PC-9 (cell line): Measurements from ENCODE around the gene RASGRP2. TPM values are rescaled to one million over a fixed set of nuclear protein-coding genes. Genes with fewer than 3 reads are reported as not detected.

Source experiments
- BruUV-seq: library from RNA; stranded (reverse); fragments of 400-500 nt; replicated peaks from 2 replicates; lab custom pipeline; 2021; lab: Mats Ljungman, UMichigan
- CTCF ChIA-PET: fragments of 300-600 bp; sonication (Branson Sonifier 250); formaldehyde crosslinking; loops from one replicate; lab custom pipeline; 2022; ENCODE audit warnings: antibody characterized with exemption; lab: Charles Lee
- POLR2A ChIA-PET: fragments of 300-600 bp; sonication (Branson Sonifier 250); formaldehyde crosslinking; loops from one replicate; lab custom pipeline; 2022; ENCODE audit warnings: antibody characterized with exemption; ENCODE audit not compliant: unreplicated experiment; lab: Charles Lee
- DNase-seq, 2 experiments: peaks; one replicate each; pipeline versions ENCODE4 v3.0.0 to v3.0.0-alpha.2; 2015 to 2022; ENCODE audit warnings: mixed read lengths in 1 of 2
- H2AFZ ChIP-seq: fragments of 200-600 bp; sonication (generic); 2 replicates; pipeline ENCODE4 v1.8.1; 2017; ENCODE audit warnings: antibody characterized with exemption
- H3F3A ChIP-seq: fragments of 200-600 bp; sonication (generic); 2 replicates; pipeline ENCODE4 v1.8.1; 2017; ENCODE audit warnings: antibody characterized with exemption, mild to moderate bottlenecking, low read depth; ENCODE audit not compliant: insufficient read depth
- H3K27ac ChIP-seq: fragments of 200-600 bp; sonication (generic); 2 replicates; pipeline ENCODE4 v1.6.1; 2016; ENCODE audit warnings: mixed run types
- H3K27me3 ChIP-seq: fragments of 200-600 bp; sonication (generic); 2 replicates; pipeline ENCODE4 v1.6.1; 2016; ENCODE audit warnings: low read depth, mixed run types; ENCODE audit not compliant: insufficient read depth
- H3K36me3 ChIP-seq: fragments of 200-600 bp; sonication (generic); 2 replicates; pipeline ENCODE4 v1.6.1; 2016; ENCODE audit warnings: low read depth, mixed run types
- H3K4me1 ChIP-seq: fragments of 200-600 bp; sonication (generic); replicated peaks from 2 replicates; pipeline ENCODE4 v1.6.1; 2016; ENCODE audit warnings: mixed run types; ENCODE audit not compliant: insufficient read depth
- H3K4me2 ChIP-seq: fragments of 200-600 bp; sonication (generic); 2 replicates; pipeline ENCODE4 v1.6.1; 2017; ENCODE audit warnings: mixed run types
- H3K4me3 ChIP-seq: fragments of 200-600 bp; sonication (generic); 2 replicates; pipeline ENCODE4 v1.6.1; 2016; ENCODE audit warnings: mixed run types
- H3K79me2 ChIP-seq: fragments of 200-600 bp; sonication (generic); 2 replicates; pipeline ENCODE4 v1.6.1; 2017; ENCODE audit warnings: low read depth, mixed run types
- H3K9me2 ChIP-seq: fragments of 200-600 bp; sonication (generic); 2 replicates; pipeline ENCODE4 v1.8.1; 2017; ENCODE audit warnings: mild to moderate bottlenecking; ENCODE audit not compliant: insufficient read depth
- H3K9me3 ChIP-seq: fragments of 200-600 bp; sonication (generic); 2 replicates; pipeline ENCODE4 v1.8.1; 2016; ENCODE audit warnings: low read depth; ENCODE audit not compliant: insufficient read depth
- H4K20me1 ChIP-seq: fragments of 200-600 bp; sonication (generic); 2 replicates; pipeline ENCODE4 v1.8.1; 2017; ENCODE audit not compliant: insufficient read depth
- EZH2 ChIP-seq: fragments of 200-600 bp; sonication (generic); IDR thresholded peaks from 2 replicates; pipeline ENCODE4 v1.8.0; 2017; ENCODE audit warnings: antibody characterized with exemption, low read depth
- intact Hi-C: fragments of 100-400 bp; cut with micrococcal nuclease; formaldehyde crosslinking; loops from one replicate; pipeline ENCODE4 v1.10.0; 2022; ENCODE audit not compliant: unreplicated experiment
- total RNA-seq: library from RNA; stranded (reverse); gene quantifications from 2 replicates; pipeline ENCODE4 v1.2.3, GENCODE V29; 2021
- TF ChIP-seq, protein P1 (sequence below): fragments of 200-600 bp; sonication (generic); conservative IDR thresholded peaks from 2 replicates; pipeline ENCODE4 v1.6.1; 2017; ENCODE audit warnings: mixed run types, antibody characterized with exemption, mild to moderate bottlenecking, moderate library complexity

The RASGRP2 gene
- total RNA-seq, 1 experiment from 2014 or later: 1.0 TPM

DNA sequence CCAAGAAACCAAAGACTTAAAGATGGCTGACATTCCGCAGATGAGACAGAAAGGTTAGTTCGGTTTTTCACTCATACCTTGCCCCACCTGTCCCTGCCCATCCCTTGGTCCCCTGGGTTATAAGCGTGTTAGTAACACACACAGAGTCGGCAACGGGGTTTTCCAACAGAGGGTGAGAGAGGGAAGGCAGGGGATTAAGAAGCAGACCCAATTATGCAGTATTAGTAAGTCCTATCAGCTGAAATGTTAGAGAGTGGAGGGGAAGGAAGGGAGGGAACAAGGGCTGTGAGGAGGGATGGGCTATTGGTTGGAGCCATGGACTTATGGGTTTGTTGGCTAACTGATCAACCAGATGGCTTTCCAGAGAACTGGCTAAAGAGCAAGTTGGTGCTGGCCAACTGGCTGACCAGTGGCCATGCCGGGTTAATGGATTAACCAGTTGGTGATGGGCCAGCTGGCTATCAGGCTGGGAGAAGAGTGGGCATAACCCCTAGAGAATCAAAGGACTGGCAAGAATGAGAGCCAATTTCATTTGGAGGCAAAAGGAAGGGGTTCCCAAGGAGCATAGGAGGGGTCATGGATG is 66.4 kb downstream of the RASGRP2 start:
- Histone ChIP-seq H3F3A (no peaks in the 10 kb centered on the region), H3K27me3 (peaks cover 89% of the 10 kb centered on the region), H4K20me1 (peaks cover 4% of the 10 kb centered on the region; the same call in 1 of the 2 replicates), H3K4me1 (no peaks in the 10 kb centered on the region), H3K79me2 (no peaks in the 10 kb centered on the region), H3K36me3 (no peaks in the 10 kb centered on the region), H3K27ac (no peak overlapping the region), H3K9me2 (no peaks in the 10 kb centered on the region), H3K4me2 (no peak overlapping the region), H3K9me3 (no peaks in the 10 kb centered on the region), H3K4me3 (no peak overlapping the region), H2AFZ (no peak overlapping the region)
- ChIA-PET CTCF (no interaction called here), POLR2A (no interaction called here)
- TF ChIP-seq, protein P1, sequence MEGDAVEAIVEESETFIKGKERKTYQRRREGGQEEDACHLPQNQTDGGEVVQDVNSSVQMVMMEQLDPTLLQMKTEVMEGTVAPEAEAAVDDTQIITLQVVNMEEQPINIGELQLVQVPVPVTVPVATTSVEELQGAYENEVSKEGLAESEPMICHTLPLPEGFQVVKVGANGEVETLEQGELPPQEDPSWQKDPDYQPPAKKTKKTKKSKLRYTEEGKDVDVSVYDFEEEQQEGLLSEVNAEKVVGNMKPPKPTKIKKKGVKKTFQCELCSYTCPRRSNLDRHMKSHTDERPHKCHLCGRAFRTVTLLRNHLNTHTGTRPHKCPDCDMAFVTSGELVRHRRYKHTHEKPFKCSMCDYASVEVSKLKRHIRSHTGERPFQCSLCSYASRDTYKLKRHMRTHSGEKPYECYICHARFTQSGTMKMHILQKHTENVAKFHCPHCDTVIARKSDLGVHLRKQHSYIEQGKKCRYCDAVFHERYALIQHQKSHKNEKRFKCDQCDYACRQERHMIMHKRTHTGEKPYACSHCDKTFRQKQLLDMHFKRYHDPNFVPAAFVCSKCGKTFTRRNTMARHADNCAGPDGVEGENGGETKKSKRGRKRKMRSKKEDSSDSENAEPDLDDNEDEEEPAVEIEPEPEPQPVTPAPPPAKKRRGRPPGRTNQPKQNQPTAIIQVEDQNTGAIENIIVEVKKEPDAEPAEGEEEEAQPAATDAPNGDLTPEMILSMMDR: no peak
- TF ChIP-seq EZH2: no peak
- no peak for DNase-seq
- intact Hi-C loops: no loop called here
- BruUV-seq: no TSS peak

Other genes starting within 250 kb of the RASGRP2 start
- gene SLC22A11, start 188.2 kb downstream of the RASGRP2 start, total RNA-seq: 0.41 and 1.1 TPM in 2 replicates
- gene SLC22A12, start 152.9 kb downstream of the RASGRP2 start, total RNA-seq: not detected in 2 replicates
- gene NRXN2, start 20.9 kb downstream of the RASGRP2 start, total RNA-seq: 0.10 TPM in 1 of 2 replicates, not detected in the other
- gene PYGM, start 15.8 kb upstream of the RASGRP2 start, total RNA-seq: 1.3 and 1.6 TPM in 2 replicates
- 253 and 336 TPM in 2 replicates for gene SF1, start 34.4 kb upstream of the RASGRP2 start, total RNA-seq
- 32.6 and 34.3 TPM in 2 replicates for gene MAP4K2, start 59.1 kb upstream of the RASGRP2 start, total RNA-seq
- gene MEN1, start 66.4 kb upstream of the RASGRP2 start, total RNA-seq: 48.7 and 61.6 TPM in 2 replicates
- 31.3 and 33.8 TPM in 2 replicates for gene CDC42BPG, start 100.5 kb upstream of the RASGRP2 start, total RNA-seq
- gene EHD1, start 134.5 kb upstream of the RASGRP2 start, total RNA-seq: 110 and 134 TPM in 2 replicates
- 48.2 and 53.2 TPM in 2 replicates for gene ATG2A, start 173.1 kb upstream of the RASGRP2 start, total RNA-seq
- gene PPP2R5B, start 180.5 kb upstream of the RASGRP2 start, total RNA-seq: 13.7 and 13.9 TPM in 2 replicates
- 1.0 and 2.1 TPM in 2 replicates for gene GPHA2, start 191.8 kb upstream of the RASGRP2 start, total RNA-seq
- gene MAJIN, start 228.0 kb upstream of the RASGRP2 start, total RNA-seq: 4.5 and 7.1 TPM in 2 replicates